ENCODE measurements around the gene PTBP1. TPM values are rescaled to one million over a fixed set of nuclear protein-coding genes. Genes with fewer than 3 reads are reported as not detected.

PTBP1 gene
- total and polyA plus RNA-seq, 2 of the 13 experiments (the other 11 are each of a cell fraction or from before 2014, with no cell fraction given) = 195 to 288 TPM

- TF ChIP-seq GLMP (CRISPR knock-in tag; IDR thresholded peaks at IDR 0.05; ENCODE audit: borderline replicate concordance) (no peak), ZNF276 (CRISPR knock-in tag; IDR thresholded peaks at IDR 0.05; ENCODE audit: low read depth) (0 out of 2 replicates have a peak, but pooled peaks have one; percentile 38), SALL1 (CRISPR knock-in tag; IDR thresholded peaks at IDR 0.05) (0 out of 2 replicates have a peak, but pooled peaks have one; percentile 10), ZNF136 (CRISPR knock-in tag; IDR thresholded peaks at IDR 0.05; ENCODE audit: low read depth) (0 out of 2 replicates have a peak, but pooled peaks have one; percentile 37), PBX3 (CRISPR knock-in tag; IDR thresholded peaks at IDR 0.05; ENCODE audit: borderline replicate concordance) (no peak), CERS6 (CRISPR knock-in tag; IDR thresholded peaks at IDR 0.05) (no peak), IRF9 (CRISPR knock-in tag; IDR thresholded peaks at IDR 0.05; ENCODE audit: borderline replicate concordance) (0 out of 2 replicates have a peak, but pooled peaks have one; percentile 30), SOX5 (CRISPR knock-in tag; IDR thresholded peaks at IDR 0.05; ENCODE audit: borderline replicate concordance) (0 out of 2 replicates have a peak, but pooled peaks have one; percentile 8), ADNP (CRISPR knock-in tag; IDR thresholded peaks at IDR 0.05) (0 out of 2 replicates have a peak, but pooled peaks have one; percentile 25), TFAP4 (IDR thresholded peaks at IDR 0.05; ENCODE audit: borderline replicate concordance, low read depth) (0 out of 2 replicates have a peak, but pooled peaks have one; percentile 32), ZNF354B (CRISPR knock-in tag; IDR thresholded peaks at IDR 0.05) (no peak), SAP130 (CRISPR knock-in tag; IDR thresholded peaks at IDR 0.05; ENCODE audit: low read depth) (peak; percentile 41), ZMYM3 (CRISPR knock-in tag; IDR thresholded peaks at IDR 0.05) (peak; percentile 55; the same call in 1 of the 2 replicates), SOX6 (IDR thresholded peaks at IDR 0.05) (no peak), SOX6 (CRISPR knock-in tag; IDR thresholded peaks at IDR 0.05) (peak; percentile 19; the same call in 1 of the 2 replicates), ZNF619 (CRISPR knock-in tag; IDR thresholded peaks at IDR 0.05) (peak; percentile 48; the same call in 1 of the 2 replicates), ZFY (CRISPR knock-in tag; IDR thresholded peaks at IDR 0.05) (peak; percentile 42; the same call in 1 of the 2 replicates), SOX13 (IDR thresholded peaks at IDR 0.05) (no peak), SOX13 (CRISPR knock-in tag; conservative IDR thresholded peaks at IDR 0.05 in 1 of 2, IDR thresholded peaks at IDR 0.05 in 1 of 2) (0 out of 4 replicates have a peak, but pooled peaks of 1 of the 2 experiments have one; percentile 6), NRL (CRISPR knock-in tag; IDR thresholded peaks at IDR 0.05; ENCODE audit: borderline replicate concordance) (0 out of 2 replicates have a peak, but pooled peaks have one; percentile 42)
Measured at GRCh38 chr19:858868-859843, 61.9 kb downstream of the PTBP1 start, which contains the start of gene CFD (continued).
